Stimulated activated CD4-positive, alpha-beta T cell treated with anti-CD3 and anti-CD28 coated beads, TNF-alpha, amount 100 ng/mL, for 4 hours (primary cell): Measurements from ENCODE around the gene ITGB2.

Source experiments
- DNase-seq, 3 experiments: peaks; one replicate each; pipeline ENCODE4 v3.0.0-alpha.2; 2020; ENCODE audit warnings: low read depth in 3 of 3

ITGB2 gene

DNA sequence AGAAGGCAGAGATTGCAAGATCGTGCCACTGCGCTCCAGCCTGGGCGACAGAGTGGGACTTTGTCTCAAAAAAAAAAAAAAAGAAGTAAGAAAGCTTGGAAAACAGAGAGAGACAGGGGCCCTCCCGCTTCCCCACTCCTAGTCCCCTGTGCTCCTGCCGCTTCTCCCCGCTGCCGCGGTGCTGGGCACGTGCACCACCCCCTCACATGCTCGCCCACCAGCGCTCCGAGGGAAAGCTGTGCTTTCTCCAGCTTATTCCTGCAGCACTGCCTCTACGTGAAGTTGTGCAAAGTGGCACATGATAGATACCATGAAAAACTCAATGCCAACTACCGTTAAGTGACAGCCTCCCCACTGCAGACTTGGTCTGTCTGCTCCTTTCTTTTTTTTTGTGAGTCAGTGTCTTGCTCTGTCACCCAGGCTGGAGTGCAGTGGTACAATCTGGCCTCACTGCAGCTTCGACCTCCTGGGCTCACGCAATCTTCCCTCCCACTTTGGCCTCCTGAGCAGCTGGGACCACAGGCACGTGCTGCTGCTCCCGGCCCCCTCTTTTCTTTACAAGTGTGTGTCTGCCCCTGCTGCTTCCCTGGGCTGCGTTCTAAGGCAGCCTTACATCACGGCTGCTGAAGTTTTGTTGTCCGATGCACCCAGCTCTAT lies 34.6 kb upstream of the ITGB2 start:
- DNase-seq = no peak

DNA sequence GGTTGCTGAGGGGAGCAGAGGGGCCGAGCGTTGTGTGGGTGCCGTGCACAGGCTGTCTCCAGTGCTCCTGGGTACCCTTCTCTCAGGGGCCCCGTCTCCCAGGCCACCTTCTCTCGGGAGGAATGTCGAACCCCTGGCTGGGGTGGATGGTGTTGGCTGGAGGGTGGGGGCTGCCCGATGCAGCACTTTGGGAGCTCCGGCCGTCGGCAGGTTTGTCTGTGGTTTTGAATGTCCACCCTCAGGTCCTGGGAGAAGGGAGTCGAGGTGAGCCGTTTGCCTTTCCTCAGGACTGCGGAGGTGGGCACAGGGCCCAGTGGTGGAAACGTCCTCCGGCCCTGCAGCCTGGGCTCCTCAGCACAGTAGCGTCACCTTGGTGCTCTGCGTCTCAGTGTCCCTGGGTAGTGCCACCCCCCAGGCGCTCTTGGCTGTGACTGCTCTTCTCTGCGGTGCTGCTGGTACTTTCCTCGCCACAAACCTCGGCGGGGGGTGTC lies 33.6 kb upstream of the ITGB2 start:
- DNase-seq = no peak

DNA sequence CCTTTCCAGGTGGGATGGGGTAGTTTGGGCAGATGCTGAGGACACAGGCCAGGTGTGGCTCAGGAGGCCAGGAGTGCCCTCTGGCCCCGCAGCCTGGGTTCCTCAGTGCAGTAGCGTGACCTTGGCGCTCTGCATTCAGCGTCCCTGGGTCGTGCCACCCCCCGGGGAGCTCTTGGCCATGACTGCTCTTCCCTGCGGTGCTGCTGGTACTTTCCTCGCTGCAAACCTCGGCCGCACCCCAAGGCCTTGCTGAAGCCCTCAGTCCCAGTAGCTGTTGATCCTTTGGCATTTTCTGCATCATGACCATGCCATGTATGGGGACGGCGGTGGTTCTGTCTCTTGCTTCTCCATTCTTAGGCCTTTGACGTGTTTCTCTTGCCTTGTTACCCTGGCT lies 32.9 kb upstream of the ITGB2 start:
- no peak for DNase-seq

DNA sequence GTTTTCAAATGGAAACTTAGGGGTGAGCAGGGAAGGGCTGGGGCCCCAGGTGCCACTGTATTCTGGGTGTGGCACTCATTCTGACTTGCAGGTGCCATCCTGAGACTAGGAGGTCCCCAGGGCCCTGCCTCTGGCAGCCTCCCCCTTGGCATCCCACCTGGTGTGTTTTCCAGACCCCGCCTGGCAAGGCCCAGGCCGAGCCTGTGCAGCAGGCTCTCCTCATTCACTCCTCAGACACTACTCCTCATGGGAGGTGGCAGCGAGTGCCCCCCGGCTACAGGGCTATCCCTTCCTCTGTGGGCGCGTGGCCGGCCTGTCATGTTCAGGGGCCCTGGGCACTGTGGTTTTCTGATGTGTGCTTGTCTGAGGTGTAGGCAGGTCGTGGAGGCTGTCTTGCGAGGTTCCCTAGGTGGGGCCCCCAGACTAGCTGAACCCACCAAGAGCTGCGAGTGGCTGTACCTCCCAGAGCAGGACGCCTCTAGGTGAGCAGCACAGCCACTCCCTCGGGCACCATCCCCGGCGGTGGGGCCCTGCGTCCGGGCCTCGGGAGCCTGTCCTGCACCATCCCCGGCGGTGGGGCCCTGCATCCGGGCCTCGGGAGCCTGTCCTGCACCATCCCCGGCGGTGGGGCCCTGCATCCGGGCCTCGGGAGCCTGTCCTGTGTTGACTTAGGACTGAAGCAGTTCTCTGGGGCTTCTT lies 32.4 kb upstream of the ITGB2 start:
- DNase-seq = no peak

DNA sequence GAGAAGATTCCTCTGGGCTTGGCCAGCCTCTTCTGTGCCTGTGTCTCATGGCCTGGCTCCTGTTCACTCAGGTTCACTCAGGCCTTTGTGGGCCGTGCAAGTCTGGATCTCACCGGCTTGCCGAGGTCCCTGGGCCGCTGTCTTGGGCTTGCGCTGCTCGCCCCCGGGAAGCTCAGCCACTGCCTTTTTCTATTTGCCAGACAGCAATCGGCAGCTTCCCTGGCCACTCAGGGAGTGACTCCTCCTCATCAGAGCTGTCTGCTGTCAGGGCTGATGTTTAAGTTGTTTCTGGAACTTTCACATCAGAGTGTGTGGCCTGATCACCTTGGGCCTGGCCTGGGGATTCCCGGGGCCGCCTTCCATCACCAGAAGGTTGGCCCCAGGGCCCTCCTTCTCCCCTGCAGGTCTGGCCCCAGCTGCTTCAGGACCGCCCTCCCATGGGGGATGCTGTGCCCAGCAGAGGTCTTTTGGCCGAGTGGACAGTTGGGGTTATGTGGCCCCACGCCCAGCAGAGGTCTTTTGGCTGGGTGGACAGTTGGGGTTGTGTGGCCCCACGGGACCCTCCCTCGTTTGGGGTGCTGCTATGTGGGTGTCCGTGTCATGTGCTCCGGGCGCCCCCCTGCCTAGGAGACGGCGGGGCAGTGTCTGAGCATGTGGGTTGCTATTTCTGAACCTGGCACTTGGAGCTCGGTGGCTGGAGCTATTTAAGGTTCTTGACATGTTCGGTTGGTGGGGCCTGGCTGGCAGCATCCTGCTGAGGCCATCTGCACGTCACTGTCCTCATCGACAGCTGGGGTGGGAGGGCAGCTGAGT lies 31.6 kb upstream of the ITGB2 start:
- no peak for DNase-seq

DNA sequence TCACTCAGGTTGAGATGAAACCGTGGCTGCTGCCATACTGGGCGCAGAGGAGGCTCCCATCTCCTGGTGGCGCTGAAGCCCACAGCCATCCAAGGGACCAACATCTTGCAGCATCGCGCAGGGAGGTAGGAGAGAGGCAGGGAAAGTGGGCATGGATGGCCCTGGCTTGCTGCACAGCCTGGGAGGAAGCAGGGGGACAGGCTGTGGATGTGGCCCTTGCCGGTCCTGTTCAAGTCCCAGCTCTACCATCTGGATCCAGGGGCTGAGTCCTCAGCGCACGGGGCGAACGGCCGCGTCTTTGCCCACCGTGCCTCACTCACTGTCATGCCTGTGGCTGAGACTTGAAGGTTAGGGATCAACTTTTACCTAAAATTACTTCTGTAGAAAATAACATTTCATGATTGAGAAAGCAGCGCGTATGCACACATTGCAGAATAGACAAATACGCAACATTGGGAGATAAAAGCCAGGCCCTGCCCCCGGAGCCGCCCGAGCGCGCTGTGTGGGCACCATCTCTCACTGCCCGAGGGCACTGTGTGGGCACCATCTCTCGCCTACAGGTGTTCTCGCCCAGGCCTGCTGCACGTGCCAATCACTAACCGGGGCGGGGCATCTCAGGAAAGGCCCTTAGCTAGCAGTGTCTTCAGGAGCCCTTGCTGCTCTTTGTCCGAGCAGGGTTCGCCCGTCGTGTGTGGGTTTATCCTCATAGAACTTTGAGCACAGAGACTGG lies 30.7 kb upstream of the ITGB2 start:
- no peak for DNase-seq

DNA sequence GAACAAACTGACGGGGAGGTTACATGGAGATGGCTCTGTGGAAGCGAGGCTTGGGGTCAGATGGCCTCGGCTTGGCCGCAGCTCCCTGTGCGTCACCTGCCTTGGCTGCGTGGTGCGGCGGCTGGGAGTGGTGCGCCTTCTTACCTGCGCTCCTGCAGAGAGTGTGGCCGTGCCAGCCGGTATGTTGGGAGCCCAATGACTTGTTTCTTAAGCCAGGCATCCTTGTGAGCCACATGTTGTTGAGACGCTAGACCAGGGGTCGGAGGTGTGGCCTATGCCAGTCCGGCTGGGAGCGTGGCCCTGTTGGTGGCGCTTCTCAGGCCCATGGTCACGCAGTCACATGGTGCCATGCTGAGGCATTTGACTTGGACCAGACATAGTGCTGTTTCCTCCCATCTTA lies 29.7 kb upstream of the ITGB2 start:
- no peak for DNase-seq

DNA sequence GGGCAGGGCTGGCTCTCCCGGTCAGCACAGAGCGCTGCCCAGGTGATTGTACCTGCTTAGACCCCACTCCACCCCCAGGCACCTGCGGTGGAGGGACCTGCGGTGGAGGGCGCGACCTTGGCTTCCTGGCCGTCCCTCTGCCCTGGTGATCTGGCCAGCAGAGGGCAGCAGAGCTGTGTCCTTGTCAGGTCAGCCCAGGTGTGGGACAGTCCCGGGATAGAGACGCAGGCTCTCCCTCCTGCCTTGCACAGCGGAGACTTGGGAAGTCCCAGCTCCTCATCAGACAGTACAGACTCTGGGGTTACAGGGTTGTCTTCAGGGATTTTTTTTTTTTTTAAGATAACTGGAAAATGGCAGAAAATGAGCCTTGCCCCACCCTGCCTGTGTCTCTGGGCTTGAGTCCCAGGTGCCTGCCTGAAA lies 29.1 kb upstream of the ITGB2 start:
- DNase-seq = peak in 2 of 3 experiments; percentile 63 to 75

DNA sequence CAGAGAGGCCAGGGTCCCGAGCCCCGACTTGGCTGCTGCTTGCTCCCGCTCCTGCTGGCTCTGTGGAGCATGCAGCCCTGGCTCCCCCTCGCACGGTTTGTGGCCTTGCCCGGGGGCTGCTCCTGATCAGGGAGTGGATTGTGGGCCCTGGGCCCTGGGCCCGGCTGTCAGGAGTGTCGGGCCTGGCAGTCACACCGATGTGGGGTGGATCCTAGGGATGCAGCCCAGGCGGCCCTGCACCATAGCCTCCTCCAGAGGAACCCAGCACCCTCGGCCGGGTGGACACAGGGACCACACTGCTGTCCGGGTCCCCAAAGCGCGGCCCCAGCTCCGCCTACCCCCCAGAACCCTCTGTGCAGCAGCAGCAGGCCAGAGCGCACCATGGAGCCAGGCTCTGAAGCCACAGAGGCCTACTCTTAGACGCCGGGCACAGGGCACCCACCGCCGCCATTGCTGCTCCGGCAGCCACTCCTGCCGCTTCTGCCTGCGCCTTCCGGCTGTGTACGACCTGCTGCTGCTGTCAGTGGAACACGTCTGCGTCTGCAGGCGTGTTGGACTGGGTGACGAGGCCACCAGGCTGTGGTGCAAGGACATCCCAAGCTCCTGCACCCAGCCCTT lies 28.6 kb upstream of the ITGB2 start:
- DNase-seq = no peak

DNA sequence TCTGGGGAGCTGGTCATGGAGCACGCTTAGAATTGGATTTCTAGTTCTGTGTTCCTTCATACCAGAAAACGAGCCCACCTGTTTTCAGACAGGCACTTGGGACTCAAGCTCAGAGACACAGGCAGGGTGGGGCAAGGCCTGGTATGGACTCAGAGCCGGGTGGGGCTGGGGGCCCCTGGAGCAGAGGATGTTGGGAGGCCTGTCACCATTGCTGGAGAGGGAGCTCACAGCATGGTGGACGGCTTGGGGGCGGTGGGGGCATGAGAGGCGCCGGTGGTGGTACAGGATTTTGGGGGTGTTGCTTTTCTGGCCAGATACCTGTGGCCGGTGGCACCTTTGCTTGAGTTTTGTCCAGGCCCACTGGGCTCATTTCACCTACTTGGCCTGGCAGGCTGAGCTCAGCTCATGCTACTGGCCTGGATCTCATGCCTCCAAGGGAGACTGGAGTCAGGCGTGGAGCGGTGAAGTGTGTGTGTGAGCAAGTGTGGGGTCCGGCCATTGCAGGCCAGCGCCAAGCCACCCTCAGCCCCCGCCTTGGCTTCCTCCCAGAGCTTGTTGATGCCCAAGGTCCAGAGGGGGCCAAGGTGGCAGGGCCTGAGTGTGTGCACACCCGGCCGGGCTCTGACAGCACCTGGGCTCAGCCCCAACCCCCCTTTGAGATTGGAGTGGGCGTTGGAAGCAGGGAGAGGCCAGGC lies 27.9 kb upstream of the ITGB2 start:
- no peak for DNase-seq

DNA sequence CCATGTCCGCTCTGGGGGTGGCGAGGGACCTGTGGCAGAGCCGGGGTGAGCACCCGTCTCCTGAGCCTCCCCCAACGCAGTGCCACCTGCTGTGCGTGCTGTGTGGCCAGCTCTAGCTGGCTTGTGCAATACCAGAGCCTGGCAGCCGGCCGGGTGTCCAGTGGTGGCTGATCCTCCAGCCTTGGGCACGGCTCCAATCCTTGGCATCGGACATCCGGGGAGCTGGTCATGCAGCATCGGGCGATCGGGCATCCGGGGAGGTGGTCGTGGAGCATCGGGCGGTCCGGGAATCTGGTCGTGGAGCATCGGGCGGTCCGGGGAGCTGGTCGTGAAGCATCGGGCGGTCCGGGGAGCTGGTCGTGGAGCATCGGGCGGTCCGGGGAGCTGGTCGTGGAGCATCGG lies 27.2 kb upstream of the ITGB2 start:
- DNase-seq = no peak

DNA sequence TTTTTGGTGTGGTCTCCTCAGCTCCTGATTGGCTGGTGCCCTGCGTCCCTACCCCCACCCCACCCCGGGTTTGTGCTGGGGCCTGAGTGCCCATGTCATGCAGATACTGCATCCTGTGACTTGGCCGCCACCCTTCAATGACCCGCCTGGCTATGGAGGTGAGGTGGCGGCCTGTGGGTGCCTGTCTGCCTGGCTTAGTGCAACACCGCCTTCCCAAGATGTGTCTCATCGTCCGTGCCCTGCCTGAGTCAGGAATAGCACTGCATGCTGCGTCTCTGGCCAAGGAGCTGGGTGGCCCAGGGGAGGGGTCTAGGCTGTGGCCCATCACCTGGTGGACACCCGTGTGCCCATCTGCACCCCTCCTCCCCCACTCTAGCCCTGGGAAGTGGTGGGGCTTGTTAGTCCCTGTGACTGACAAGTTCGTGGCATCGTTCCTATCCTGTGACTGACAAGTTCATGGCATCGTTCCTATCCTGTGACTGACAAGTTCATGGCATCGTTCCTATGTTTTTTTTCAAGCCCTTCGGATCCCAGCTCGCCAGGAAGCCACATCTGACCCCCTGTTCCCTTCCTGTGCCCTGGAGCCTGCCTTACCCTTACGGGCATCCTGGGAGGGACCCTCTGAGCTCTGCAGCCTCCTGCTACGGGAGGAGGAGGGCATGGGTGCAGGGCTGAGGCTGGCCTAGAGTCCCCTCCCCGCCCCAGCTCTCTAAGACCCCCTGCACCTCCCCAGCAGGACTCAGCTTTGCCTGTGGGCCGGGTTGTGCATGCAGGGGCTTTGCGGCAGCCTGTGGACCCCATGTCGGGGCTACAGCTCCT lies 26.6 kb upstream of the ITGB2 start:
- DNase-seq = no peak

DNA sequence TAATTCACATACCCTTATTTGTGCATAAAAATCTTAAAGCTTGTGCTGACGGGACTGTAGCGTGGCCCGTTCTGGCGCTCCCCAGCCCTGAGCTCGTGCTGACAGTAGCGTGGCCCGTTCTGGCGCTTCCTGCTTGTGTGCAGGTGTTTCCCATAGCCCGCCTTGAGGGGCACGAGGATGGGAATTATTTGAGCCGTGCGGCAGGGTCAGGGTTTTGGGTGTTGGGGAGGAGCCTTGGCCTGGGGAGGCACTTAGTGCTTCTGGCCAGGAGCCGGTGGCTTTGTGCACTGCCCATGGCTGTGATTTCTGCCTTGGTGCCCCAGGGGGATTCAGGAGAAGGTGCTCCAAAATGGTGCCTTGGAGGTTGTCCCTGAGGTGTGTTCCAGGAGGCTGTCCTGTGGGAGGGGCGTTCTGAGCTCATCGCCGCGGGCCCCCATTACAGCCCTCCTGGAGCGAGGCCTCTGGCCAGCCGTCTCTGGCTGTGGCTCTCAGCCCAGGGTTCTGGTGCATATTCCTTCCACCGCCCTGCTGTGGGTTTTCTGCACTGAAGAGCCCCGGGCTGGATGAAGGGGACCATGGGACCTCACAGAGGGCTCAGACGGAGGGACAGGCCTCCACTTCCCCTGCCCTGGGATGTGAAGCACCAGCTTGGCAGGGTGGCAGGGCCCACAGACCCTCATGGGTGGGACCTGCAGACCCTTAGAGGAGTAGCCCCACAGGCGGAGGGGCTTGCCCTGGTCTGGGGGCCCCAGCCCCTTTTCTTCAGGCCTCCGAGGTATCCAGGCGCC lies 25.7 kb upstream of the ITGB2 start:
- DNase-seq = no peak

DNA sequence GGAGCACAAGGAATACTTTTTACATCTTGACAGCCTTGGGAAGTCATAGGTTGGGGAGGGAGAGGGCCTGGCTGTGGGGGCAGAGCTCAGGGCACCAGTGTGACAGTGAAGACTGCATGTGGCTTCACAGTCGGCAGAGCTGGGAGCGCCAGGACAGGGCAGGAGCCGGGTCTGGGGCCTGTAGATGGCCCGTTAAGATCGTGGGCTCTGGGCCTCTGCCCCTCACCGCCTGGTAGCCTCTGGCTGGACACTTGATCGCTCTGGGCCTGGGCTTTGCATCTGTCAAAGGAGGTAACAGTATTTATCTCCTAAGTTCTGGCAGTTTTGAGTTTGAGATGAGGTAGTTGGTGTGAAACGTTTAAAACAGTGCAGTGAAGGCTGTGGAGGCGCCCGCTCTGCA lies 23.9 kb upstream of the ITGB2 start:
- no peak for DNase-seq

DNA sequence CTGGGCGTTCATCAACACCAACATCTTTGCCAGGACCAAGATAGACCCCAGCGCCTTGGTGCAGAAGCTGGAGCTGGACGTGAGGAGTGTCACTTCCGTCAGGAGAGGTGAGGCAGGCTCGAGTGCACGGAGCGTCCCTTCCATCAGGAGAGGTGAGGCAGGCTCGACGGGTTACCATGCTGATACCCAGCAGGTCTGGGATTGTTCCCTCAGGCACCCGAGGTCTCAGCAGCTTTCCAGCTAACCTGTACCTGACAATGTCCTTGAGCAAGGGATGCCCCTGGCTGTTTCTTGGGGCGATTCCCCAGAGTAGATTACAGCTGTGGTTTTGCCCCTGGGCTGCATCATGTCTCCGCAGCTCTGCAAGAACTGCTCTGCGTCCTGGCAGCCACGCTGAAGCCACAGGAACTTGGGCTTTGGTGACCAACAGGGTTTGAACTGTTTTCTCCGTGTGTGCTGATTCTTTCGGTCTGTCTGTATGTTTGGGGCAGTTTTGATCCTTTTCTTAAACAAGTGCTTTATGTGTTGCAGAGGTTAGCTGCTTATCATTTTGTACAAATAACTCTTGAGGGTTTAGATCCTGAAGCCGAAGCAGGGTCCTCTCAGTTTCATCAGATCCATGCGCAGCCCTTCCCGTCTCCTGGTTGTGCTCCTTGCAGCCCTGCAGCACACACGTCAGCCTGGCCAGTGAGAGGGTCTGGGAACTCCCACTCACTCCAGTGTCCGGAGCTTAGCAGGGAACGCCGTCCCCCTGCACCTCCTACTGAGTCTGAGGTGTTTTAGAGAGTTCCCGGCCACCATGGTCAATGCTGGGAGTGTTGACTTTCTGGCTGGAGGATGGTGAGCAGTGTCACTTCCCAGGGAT lies 23.2 kb upstream of the ITGB2 start:
- no peak for DNase-seq

DNA sequence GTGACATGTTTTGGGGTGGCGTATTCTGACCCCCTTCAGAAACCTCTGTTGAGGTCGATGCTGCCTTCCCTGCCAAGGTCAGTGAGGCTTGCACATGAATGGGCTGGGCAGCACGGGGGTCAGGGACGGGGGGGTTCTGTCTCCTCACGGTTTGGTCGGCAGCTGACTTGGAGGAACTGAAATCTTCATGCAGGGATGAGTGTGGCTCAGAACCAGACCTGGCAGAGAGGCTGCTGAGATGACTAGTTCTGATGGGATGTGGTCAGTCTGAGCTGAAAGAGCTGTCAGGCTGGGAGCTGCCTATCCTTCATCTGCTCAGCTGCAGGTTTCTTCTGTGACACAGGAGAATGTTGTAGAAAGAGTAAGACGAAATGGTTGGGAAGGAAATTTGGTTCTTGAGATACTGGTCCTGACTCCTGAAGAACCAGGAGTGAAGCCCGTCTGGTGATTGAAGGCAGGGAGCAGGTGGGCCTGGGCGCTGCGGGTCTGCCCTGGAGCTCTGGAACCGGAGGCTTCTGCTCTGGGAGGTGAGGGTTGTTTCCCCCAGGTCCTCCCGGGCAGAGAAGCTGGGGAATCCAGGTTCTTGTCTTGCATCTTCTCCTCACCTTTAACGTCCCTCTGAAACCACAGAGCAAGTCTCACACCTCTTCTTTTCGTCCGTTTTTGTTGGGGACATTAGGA lies 22.4 kb upstream of the ITGB2 start:
- DNase-seq = no peak

DNA sequence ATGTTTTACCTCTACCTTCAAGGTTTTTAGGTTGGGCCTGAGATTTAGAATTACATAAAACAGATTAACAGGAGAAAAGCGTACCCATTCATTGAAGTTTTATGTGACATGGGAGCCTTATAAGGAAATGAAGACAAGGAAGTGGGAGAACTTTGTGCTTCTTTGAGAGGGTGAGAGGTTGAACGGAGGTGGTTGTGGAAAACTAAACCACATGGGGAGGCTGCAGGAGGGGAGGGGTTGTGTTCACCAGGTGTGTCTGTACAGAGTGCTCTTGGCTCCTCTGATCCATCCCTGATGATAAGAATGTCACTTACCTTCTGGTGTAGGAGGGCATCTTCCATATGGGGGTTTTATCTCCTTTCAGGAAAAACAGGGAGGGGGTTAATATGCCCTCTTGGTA lies 21.9 kb upstream of the ITGB2 start:
- DNase-seq = no peak

DNA sequence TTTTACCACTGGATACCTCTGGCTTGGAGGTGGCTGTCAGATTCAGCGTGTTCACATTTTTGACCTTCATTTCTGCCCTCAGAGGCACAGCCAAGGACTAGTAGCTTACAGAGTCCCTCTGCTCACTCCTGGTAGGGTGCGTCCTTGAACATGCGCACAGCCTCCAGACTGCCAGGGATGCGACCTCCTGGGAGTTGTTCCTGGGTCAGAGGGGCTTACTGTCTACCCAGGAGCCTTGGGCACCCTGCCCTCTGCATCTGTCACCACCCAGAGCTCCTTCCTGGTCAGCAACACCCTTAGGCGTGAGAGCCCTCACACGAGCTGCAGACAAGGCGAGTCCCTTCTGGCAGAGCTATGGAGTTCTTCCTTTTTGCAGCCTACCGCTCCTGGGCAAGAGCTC lies 20.9 kb upstream of the ITGB2 start:
- DNase-seq = no peak
